T-helper 17 cell (primary cell): ENCODE results near the gene IRF5. TPM values are rescaled to one million over a fixed set of nuclear protein-coding genes. Genes with fewer than 3 reads are reported as not detected.
"Not testable (repeated sequence)": the region's sequence is repeated elsewhere in the genome, so short reads cannot be mapped to it uniquely, and the experiment has no call there.

Experiments
- ATAC-seq: fragments of 150-1000 bp; cut with Tn5 transposase; 2 replicates; pipeline ENCODE4 v1.10.0; 2021; ENCODE audit warnings: mild to moderate bottlenecking, moderate library complexity
- DNase-seq, 3 donors: peaks; one replicate each; pipeline versions ENCODE4 v3.0.0 to v3.0.0-alpha.2; 2020 to 2021
- H3K9me3 ChIP-seq: one replicate; pipeline ENCODE4 v1.7.0; 2013; ENCODE audit warnings: low read length, mild to moderate bottlenecking; ENCODE audit not compliant: control insufficient read depth, poor library complexity, severe bottlenecking
- H3K27ac Mint-ChIP-seq: one replicate; pipeline ENCODE4 v1.8.0; 2022; ENCODE audit warnings: mild to moderate bottlenecking, moderate library complexity, mixed read lengths
- H3K27me3 Mint-ChIP-seq: one replicate; pipeline ENCODE4 v1.8.0; 2022; ENCODE audit warnings: mixed read lengths
- H3K36me3 Mint-ChIP-seq: one replicate; pipeline ENCODE4 v1.8.0; 2022; ENCODE audit warnings: low read depth, mixed read lengths
- H3K4me1 Mint-ChIP-seq: one replicate; pipeline ENCODE4 v1.8.0; 2022; ENCODE audit warnings: mild to moderate bottlenecking, mixed read lengths
- H3K4me3 Mint-ChIP-seq: one replicate; pipeline ENCODE4 v1.8.0; 2022; ENCODE audit warnings: mild to moderate bottlenecking, moderate library complexity, mixed read lengths
- total RNA-seq, 4 donors: library from RNA in 2 of 4; stranded (reverse) in 2 of 4; gene quantifications; one replicate each; pipeline ENCODE4 v1.2.3 and lab custom pipeline; 2022 to 2026

IRF5 gene
- total RNA-seq, 2 donors from 2014 or later: 12.5 to 13.6 TPM

DNA sequence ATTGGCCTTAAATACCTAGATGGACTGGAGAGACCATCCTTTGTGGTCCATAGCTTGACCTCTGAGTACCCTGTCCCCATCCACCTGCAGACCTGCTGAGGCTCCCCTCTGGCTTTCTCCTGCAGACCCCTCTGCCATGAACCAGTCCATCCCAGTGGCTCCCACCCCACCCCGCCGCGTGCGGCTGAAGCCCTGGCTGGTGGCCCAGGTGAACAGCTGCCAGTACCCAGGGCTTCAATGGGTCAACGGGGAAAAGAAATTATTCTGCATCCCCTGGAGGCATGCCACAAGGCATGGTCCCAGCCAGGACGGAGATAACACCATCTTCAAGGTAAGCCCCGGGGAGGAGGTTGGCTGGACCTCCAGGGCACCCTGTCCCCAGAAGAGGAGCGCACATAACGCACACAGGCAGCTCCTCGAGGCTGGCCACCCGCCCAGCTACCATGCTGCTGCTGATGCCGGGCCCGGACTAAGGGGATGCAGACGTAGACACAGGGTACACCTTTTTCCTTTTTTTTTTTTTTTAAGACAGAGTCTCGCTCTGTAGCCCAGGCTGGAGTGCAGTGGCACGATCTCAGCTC, 4.3 kb downstream of the IRF5 start:
- no peak overlapping the region for H3K27ac Mint-ChIP-seq
- no peak for ATAC-seq
- H3K27me3 Mint-ChIP-seq: no peaks in the 10 kb centered on the region

GRCh38 chr7:128943251-128943650, 5.5 kb downstream of the IRF5 start:
- not testable (repeated sequence) for H3K9me3 ChIP-seq, H3K36me3 Mint-ChIP-seq, DNase-seq, H3K27ac Mint-ChIP-seq, H3K4me3 Mint-ChIP-seq, H3K27me3 Mint-ChIP-seq, ATAC-seq
- H3K4me1 Mint-ChIP-seq: peaks cover 22% of the 10 kb centered on the region

More for the DNA sequence above, 4.3 kb downstream of the IRF5 start:
- no peak overlapping the region for H3K4me3 Mint-ChIP-seq
- DNase-seq: no peak
- no peaks in the 10 kb centered on the region for H3K9me3 ChIP-seq
- H3K4me1 Mint-ChIP-seq: peaks cover 25% of the 10 kb centered on the region
- H3K36me3 Mint-ChIP-seq: peaks cover 2% of the 10 kb centered on the region

GRCh38 chr7:128944487-128945236, 6.9 kb downstream of the IRF5 start:
- no peaks in the 10 kb centered on the region for H3K27me3 Mint-ChIP-seq
- no peaks in the 10 kb centered on the region for H3K9me3 ChIP-seq
- peaks cover 23% of the 10 kb centered on the region for H3K4me1 Mint-ChIP-seq
- DNase-seq (no peak), ATAC-seq (no peak)
- H3K36me3 Mint-ChIP-seq: no peaks in the 10 kb centered on the region
- no peak overlapping the region for H3K4me3 Mint-ChIP-seq
- H3K27ac Mint-ChIP-seq: no peak overlapping the region

DNA sequence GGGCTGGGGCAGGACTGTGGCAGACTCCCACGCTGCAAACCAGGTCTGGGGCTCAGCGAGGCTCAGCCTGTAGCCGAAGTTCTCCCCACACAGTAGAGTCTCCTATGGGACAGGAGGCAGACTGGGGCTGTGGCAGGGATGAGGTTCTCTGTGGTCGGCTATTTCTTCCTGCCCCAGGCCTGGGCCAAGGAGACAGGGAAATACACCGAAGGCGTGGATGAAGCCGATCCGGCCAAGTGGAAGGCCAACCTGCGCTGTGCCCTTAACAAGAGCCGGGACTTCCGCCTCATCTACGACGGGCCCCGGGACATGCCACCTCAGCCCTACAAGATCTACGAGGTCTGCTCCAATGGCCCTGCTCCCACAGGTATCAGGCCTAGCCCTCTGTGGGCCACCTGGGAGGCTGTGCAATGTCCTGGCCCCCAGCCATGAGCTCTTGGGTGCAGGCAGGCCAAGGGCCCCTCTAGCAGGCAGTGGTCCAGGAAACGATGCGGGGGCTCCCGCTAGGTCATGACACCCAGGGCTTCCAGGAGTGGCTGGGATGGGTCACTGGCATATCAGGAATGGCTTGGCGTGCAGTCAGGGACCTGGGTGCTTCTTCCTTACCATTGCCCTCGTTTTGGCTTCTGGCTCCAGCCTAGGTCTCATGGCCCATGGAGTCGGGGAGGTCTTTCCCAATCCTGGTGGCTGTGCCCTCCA, 8.1 kb downstream of the IRF5 start:
- no peaks in the 10 kb centered on the region for H3K9me3 ChIP-seq
- ATAC-seq (no peak), DNase-seq (no peak)
- Mint-ChIP-seq H3K4me3 (no peak overlapping the region), H3K27me3 (no peaks in the 10 kb centered on the region), H3K4me1 (peaks cover 14% of the 10 kb centered on the region), H3K27ac (no peak overlapping the region), H3K36me3 (no peaks in the 10 kb centered on the region)

DNA sequence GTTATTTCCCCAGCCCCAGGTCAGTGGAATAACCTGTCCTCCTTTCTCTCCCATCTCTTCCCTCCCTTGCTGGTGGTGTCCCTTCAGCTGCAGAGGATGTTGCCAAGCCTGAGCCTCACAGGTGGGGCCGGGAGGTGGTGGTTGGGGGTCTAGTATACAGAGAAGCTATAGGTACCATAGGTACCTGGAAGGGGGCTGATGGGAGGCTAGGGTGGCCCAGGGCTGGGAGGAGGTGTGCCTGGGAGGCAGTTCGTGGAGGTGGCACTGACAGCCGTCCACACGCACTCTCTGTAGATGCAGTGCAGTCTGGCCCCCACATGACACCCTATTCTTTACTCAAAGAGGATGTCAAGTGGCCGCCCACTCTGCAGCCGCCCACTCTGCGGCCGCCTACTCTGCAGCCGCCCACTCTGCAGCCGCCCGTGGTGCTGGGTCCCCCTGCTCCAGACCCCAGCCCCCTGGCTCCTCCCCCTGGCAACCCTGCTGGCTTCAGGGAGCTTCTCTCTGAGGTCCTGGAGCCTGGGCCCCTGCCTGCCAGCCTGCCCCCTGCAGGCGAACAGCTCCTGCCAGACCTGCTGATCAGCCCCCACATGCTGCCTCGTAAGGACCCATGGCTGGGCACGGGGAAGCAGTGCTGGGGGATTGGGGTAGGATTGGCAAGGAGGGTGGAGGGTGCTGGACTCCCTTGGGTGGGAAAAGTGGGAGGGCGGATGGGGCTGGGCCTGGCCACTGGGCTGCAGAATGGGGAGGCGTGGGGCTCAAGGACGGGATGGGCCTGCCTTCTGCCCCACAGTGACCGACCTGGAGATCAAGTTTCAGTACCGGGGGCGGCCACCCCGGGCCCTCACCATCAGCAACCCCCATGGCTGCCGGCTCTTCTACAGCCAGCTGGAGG, 9.5 kb downstream of the IRF5 start:
- no peak overlapping the region for H3K27ac Mint-ChIP-seq
- H3K4me3 Mint-ChIP-seq: no peak overlapping the region
- no peaks in the 10 kb centered on the region for H3K27me3 Mint-ChIP-seq
- H3K4me1 Mint-ChIP-seq: peaks cover 10% of the 10 kb centered on the region
- ATAC-seq (no peak), DNase-seq (no peak)
- no peaks in the 10 kb centered on the region for H3K9me3 ChIP-seq
- no peaks in the 10 kb centered on the region for H3K36me3 Mint-ChIP-seq

DNA sequence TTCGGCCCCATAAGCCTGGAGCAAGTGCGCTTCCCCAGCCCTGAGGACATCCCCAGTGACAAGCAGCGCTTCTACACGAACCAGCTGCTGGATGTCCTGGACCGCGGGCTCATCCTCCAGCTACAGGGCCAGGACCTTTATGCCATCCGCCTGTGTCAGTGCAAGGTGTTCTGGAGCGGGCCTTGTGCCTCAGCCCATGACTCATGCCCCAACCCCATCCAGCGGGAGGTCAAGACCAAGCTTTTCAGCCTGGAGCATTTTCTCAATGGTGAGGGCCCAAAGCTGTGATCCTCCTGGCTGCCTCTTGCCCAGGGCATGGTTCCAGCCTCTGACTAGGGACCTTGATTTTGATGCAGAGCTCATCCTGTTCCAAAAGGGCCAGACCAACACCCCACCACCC, 10.1 kb downstream of the IRF5 start:
- DNase-seq (no peak), ATAC-seq (no peak)
- H3K4me1 Mint-ChIP-seq: peaks cover 8% of the 10 kb centered on the region
- no peak overlapping the region for H3K4me3 Mint-ChIP-seq
- no peak overlapping the region for H3K27ac Mint-ChIP-seq
- H3K36me3 Mint-ChIP-seq: no peaks in the 10 kb centered on the region
- no peaks in the 10 kb centered on the region for H3K9me3 ChIP-seq
- no peaks in the 10 kb centered on the region for H3K27me3 Mint-ChIP-seq

DNA sequence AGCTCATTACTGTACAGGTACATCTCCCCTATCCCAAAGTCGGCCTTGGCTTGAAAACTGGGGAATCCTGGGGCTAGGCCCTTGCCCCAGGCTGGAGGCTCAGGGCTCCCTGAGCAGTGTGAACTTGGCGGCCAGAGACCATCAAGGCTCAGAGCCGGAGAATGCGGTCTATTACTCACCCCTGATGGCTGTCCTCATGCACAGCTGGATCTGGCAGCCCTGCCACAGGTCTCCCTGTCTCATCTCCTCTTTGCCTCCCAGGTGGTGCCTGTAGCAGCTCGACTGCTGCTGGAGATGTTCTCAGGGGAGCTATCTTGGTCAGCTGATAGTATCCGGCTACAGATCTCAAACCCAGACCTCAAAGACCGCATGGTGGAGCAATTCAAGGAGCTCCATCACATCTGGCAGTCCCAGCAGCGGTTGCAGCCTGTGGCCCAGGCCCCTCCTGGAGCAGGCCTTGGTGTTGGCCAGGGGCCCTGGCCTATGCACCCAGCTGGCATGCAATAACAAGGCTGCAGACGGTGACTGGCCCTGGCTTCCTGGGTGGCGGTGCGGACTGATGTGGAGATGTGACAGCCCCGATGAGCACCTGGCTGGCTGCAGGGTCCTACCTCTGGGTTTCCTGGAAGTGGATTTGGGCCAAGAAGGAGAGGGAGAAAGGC, 10.7 kb downstream of the IRF5 start:
- Mint-ChIP-seq H3K36me3 (no peaks in the 10 kb centered on the region), H3K27ac (no peak overlapping the region), H3K4me3 (no peak overlapping the region), H3K4me1 (peaks cover 8% of the 10 kb centered on the region), H3K27me3 (no peaks in the 10 kb centered on the region)
- H3K9me3 ChIP-seq: no peaks in the 10 kb centered on the region
- ATAC-seq: no peak
- DNase-seq: no peak

DNA sequence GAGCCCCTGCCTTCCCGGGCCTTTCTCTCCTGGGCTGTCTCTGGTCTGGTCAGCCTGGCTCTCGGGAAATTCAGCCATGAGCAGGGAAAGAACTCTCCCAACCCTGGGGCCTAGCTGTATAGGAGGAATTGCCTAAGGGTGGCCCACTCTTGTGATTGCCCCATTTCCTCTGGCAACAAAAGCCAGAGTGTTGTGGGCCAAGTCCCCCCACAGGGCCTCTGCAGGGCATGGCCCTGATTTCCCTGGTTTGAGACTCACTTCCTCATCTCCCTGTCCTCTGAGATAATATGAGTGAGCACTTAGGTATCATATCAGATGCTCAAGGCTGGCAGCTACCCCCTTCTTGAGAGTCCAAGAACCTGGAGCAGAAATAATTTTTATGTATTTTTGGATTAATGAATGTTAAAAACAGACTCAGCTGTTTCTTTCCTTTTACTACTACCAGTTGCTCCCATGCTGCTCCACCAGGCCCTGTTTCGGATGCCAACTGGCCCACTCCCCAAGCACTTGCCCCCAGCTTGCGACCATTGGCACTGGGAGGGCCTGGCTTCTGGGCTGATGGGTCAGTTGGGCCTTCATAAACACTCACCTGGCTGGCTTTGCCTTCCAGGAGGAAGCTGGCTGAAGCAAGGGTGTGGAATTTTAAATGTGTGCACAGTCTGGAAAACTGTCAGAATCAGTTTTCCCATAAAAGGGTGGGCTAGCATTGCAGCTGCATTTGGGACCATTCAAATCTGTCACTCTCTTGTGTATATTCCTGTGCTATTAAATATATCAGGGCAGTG, 11.4 kb downstream of the IRF5 start:
- ATAC-seq: no peak
- DNase-seq: no peak
- Mint-ChIP-seq H3K27ac (peak overlapping the region; percentile 37), H3K27me3 (no peaks in the 10 kb centered on the region), H3K36me3 (no peaks in the 10 kb centered on the region), H3K4me1 (peaks cover 8% of the 10 kb centered on the region), H3K4me3 (no peak overlapping the region)
- H3K9me3 ChIP-seq: no peaks in the 10 kb centered on the region

DNA sequence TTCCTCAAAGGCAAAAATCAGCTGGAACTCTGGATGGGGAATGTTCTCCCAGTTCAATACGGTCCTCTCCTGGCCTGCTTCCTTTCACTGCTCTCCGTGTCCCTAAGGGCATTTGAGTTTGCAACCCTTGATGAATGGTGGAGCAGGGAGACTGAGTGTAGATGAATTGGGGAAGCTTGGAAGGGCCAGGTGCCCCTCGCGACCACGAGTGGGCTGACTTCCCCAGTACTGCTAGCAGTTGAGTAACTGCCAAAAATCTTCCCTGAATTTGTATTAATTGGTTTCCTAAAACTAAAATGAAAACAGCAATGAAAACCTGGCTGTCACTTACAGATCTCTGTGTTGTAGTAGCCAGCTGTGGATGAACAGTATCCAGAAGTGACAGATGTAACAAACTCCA, 13.6 kb downstream of the IRF5 start:
- peaks cover 8% of the 10 kb centered on the region for H3K4me1 Mint-ChIP-seq
- H3K27me3 Mint-ChIP-seq: no peaks in the 10 kb centered on the region
- H3K4me3 Mint-ChIP-seq: no peak overlapping the region
- no peaks in the 10 kb centered on the region for H3K36me3 Mint-ChIP-seq
- H3K9me3 ChIP-seq: no peaks in the 10 kb centered on the region
- ATAC-seq: no peak
- H3K27ac Mint-ChIP-seq: peak overlapping the region; percentile 85
- no peak for DNase-seq

DNA sequence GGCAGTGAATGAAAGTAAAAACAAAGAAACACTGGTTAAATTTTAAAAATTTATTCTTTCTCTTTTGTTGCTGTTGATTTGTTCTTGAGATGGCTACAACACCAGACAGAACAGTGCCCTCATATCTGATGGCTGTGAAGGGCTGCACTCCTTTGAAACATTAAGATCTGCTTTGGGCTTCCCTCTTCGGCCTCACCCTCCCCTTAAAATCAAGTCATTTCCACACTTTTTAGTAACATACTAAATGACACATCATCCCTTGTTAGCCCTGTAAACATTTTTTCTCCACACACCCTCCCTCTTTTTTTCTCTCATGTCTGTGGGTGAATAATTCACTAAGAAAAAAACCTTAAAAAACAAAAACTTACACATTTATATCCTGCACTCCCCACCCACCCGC, 16.4 kb downstream of the IRF5 start:
- ATAC-seq (no peak), DNase-seq (no peak)
- Mint-ChIP-seq H3K27me3 (no peaks in the 10 kb centered on the region), H3K36me3 (no peaks in the 10 kb centered on the region), H3K4me3 (no peak overlapping the region), H3K27ac (no peak overlapping the region), H3K4me1 (peaks cover 5% of the 10 kb centered on the region)
- H3K9me3 ChIP-seq: no peaks in the 10 kb centered on the region

GRCh38 chr7:128954830-128955802, 17.4 kb downstream of the IRF5 start:
- Mint-ChIP-seq H3K36me3 (no peaks in the 10 kb centered on the region), H3K27me3 (no peaks in the 10 kb centered on the region), H3K27ac (peak overlapping the region; percentile 37), H3K4me1 (peaks cover 5% of the 10 kb centered on the region), H3K4me3 (no peak overlapping the region)
- DNase-seq (no peak), ATAC-seq (no peak)
- H3K9me3 ChIP-seq: no peaks in the 10 kb centered on the region
